GM19240 (cell line): Measurements from ENCODE around the gene MAP3K21.

ENCODE experiments used
- DNase-seq: peaks from one replicate; pipeline ENCODE4 v3.0.0; 2011; ENCODE audit warnings: low spot score; ENCODE audit not compliant: insufficient read length

Gene MAP3K21

GRCh38 chr1:233326319-233326718 lies 1.2 kb upstream of the MAP3K21 start:
- no peak for DNase-seq

DNA sequence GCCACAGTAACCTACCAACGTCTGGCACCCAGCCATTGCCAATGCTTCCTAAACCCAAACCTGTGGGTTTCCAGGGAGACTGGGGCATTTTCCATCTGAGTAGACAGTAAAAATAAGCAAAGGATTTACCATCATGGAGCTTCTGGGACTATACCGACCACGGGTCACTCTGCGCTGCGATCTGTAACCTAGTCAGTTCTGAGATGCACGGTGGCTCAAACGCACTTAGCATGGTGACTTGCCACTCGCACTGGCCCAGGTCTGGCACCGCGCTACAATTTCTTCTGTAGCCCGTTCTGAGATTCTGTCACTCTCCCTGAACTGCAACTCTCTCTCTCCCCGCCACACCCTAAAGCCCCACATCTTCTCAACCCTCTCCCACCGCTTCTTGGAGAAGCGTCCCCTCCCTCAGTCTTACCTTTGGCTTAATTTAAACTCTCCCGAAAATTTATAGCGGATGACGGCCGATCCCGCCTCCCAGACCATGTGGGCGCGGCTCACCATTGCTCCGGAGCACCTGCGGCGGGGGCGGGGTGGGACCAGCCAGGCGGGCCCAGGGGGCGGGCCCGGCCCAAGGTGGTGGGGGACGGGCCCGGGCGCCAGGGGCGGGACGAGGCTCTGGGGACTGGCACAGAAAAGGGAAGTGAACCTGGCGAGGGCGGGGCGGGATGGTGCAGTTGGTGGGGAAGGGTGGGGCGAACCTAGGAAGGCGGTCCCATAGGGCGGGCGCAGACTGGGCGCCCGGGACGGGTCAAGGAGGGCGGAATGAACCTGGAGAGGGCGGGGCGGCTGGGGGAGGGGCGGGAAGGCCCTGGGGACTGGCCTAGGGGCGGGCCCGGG lies 493 bp upstream of the MAP3K21 start:
- peak; percentile 58 for DNase-seq

- DNase-seq, result no peak
Observed at GRCh38 chr1:233328142-233328921, 808 bp downstream of the MAP3K21 start.

DNA sequence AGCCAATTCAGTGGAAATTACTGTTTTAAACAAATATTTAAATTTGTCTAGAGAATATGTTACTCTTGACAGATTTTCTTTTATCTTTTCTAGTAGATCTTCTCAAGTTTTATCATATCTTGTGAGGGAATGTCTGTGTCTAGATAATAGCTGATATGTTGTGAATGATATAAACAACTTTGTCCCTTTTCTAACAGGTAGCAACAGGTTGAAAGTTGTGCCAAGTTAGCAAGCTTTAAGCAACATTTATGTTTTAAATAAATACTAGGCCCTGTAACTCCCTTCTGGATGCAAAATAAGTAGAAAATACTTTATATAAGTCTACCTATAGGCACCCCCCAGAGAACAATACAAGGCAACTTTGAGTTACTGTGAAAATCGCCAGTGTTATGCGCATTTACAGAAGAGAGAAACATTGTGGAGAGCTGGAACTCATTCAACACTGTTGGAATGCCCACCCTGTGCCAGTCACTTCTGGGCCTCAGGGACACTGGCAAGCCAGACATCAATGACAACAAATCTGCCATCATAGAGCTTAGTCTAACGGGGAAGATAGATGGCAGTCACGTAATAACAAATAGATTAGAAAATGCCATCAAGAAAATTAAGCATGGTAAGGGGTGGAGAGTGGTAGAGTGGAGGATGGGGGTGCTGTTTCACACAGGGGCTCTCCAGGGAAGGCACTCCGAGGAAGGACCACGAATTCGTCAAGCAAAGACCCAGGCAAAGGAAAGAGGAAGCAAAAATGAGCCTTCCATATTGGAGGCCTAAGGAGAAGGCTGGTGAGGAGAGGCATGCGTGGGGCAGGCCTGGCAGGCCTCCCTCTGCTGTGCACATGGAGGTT lies 4.4 kb downstream of the MAP3K21 start:
- no peak for DNase-seq

GRCh38 chr1:233333086-233333485 lies 5.6 kb downstream of the MAP3K21 start:
- no peak for DNase-seq

- no peak for DNase-seq
Observed at GRCh38 chr1:233334092-233334491, 6.6 kb downstream of the MAP3K21 start.

- no peak for DNase-seq
Observed at GRCh38 chr1:233336554-233337456, 9.3 kb downstream of the MAP3K21 start.

DNA sequence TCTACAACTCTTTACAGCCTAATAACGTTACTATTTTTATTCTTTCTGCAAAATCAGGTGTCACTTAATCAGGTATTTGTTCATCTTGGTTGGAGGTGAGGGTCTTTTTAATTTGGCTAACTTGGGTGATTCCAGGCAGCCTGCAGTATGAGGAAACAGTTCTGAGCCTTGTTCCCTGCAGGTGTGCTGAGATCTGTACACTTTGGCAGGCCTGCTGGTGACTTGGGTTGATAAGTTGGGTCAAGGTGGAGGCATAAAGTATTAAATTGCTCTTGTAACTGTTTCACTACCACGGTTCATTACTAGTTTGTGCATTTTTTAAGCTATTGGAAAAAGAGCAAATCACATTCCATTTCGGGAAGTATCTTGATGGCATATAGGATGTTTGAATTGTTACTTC lies 10.0 kb downstream of the MAP3K21 start:
- no peak for DNase-seq

GRCh38 chr1:233338102-233338501 lies 10.6 kb downstream of the MAP3K21 start:
- no peak for DNase-seq

DNA sequence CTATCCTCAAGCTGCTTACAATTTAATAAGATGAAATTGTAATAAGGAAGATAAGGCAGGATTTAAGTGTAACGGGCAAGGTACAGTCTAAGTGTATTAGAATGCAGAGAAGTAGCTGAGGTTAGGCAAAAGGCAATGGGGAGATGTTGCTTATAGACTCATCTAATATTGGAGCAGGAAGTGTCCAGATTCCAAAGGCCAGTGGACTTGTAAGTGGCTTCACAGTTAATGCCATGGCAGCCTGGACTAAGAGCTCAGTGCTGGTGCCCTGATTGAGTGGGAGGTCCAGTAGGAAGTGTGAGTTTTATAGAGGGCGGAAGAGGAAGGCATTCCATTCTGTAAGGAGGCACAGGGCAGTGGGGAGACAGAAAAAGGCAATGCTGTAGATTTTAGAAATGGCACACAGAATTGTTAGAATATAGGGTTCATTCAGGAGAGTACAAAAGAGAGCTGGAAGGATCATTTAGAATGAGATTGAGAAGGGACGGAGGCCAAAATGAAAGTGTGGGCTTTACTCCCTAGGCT lies 12.6 kb downstream of the MAP3K21 start:
- DNase-seq, result no peak

GRCh38 chr1:233340966-233341516 lies 13.5 kb downstream of the MAP3K21 start:
- no peak for DNase-seq

- DNase-seq, result no peak
Observed at GRCh38 chr1:233342086-233342485, 14.6 kb downstream of the MAP3K21 start.

- no peak for DNase-seq
Observed at GRCh38 chr1:233343262-233343661, 15.7 kb downstream of the MAP3K21 start.

DNA sequence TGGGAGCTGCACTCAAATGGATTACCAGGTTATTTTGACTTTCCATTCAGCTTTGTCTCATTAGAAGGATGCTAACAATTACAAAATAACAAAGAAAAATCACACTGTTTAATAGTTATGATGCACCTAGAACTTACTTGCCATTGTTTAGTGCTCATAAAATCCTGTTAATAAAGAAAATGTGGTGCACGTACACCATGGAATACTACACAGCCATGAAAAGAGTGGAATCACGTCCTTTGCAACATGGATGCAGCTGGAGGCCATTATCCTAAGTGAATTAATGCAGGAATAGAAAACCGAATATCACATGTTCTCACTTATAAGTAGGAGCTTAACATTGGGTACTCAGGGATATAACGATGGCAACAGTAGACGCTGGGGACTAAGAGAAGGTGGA lies 19.8 kb downstream of the MAP3K21 start:
- no peak for DNase-seq

GRCh38 chr1:233349137-233349536 lies 21.6 kb downstream of the MAP3K21 start:
- no peak for DNase-seq

DNA sequence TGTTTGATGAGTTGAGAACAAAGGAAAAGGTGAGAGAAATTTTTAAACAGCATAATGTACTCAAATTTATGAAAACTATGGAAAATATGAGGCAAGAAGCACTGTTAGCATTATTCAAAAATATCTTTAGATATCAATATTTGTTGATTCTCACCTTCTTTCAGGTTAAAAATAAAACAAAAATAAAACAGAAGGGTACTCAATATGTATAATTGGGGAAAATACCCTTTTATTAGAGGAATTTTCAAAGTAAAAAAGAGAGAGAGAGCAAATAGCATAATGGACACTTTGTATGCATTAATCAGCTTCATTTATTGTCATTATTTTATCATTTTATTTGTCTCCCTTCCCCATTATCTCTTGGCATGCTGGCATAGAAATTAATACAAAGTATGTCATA lies 27.5 kb downstream of the MAP3K21 start:
- DNase-seq, result no peak

- DNase-seq, result no peak
Observed at GRCh38 chr1:233355841-233356704, 28.5 kb downstream of the MAP3K21 start.

GRCh38 chr1:233356705-233356987 lies 29.1 kb downstream of the MAP3K21 start:
- DNase-seq, result no peak

- no peak for DNase-seq
Observed at GRCh38 chr1:233357595-233358397, 30.3 kb downstream of the MAP3K21 start.
